Stimulated activated CD4-positive, alpha-beta T cell treated with anti-CD3 and anti-CD28 coated beads, Interleukin-2, amount 100 ng/mL, for 4 hours (primary cell): Measurements from ENCODE around the gene RIC1.
A peak's percentile ranks its signal among the peaks of the same experiment; 100 is the strongest.
"Not testable (repeated sequence)": the region's sequence is repeated elsewhere in the genome, so short reads cannot be mapped to it uniquely, and the experiment has no call there.

Experiments used
- DNase-seq: peaks from one replicate; pipeline ENCODE4 v3.0.0-alpha.2; 2020; ENCODE audit warnings: low read depth

Gene RIC1

GRCh38 chr9:5628530-5629311 is at the start of gene RIC1:
Gene RIC1 (plus strand): TSS chr9:5629107. CDS start chr9:5629310, 203 bp downstream.
- peak; percentile 81 for DNase-seq

GRCh38 chr9:5579881-5580280 is 49.0 kb upstream of the RIC1 start:
- no peak for DNase-seq

DNA sequence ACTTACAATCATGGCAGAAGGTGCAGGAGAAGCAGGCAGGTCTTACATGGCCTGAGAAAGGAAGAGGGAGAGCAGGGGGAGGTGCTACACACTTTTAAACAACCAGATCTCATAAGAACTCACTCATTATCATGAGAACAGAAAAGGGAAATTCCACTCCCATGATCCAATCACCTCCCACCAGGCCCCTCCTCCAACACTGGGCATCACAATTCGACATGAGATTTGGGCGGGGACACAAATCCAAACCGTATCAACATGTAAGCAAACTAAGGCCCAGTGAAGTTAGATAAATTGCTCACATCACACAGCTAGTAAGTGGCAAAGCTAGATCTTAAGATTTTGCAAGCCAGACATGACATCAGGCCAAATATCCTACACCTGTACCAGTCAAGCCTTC is 48.3 kb upstream of the RIC1 start:
- no peak for DNase-seq

- not testable (repeated sequence) for DNase-seq
Observed at GRCh38 chr9:5581706-5582105, 47.2 kb upstream of the RIC1 start.

GRCh38 chr9:5582835-5583195 is 46.1 kb upstream of the RIC1 start:
- DNase-seq, result no peak

DNA sequence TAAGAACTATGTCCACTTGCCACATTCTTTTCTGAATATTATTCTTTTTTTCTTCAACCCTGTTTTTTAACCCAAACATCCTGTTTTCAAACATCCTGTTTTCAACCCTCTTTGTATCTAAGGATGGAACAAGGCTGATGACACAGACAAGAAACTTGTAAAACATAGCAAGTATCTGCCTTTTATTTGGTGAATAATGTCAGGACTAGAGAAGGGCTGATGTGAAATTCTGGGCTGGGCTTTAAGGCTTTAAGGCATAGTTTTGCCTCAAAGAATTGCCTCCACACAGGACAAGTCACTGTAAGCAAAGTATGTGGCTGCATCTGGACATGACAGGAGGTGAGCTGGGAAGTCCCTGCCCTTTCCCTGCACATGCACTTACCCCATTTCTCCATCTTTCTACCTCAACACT is 42.5 kb upstream of the RIC1 start:
- DNase-seq, result no peak

DNA sequence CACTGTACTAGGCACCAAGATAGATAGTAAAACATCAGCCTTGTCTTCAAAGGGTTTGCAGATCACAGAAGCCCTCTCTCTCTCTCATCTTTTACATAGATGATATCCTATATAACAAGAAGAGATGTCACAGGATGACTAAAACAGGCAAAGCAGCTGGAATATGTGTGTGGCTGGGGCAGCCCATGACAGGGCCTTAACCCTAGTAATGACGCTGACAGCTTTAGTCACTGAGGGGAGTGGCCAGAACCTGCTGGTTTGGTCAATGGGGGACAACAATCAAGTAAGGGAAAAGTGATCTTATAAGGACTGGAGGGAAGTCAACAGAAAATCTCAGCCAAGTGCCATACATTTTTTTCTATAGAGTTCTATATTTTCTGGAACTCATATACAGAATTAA is 41.9 kb upstream of the RIC1 start:
- DNase-seq, result peak; percentile 18

DNA sequence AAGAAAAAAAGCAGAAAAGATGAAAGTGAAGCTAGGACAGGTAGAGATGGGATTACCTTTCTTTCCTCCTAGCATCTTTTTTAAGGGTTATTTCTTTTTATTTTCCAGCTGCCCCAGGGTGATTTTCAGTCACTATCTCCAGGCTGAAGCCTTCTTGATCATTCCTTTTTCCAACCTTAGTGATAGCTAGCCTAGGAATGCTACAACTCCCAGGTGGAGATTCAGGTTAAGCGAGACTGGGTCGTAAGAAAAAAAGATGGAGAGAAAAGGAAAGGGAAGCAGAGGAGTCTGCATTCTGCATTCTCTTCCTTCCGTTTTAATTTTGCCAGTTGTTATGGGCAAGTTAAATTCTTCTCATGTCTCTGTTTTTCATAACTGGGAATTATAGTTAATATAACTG is 36.7 kb upstream of the RIC1 start:
- no peak for DNase-seq

DNA sequence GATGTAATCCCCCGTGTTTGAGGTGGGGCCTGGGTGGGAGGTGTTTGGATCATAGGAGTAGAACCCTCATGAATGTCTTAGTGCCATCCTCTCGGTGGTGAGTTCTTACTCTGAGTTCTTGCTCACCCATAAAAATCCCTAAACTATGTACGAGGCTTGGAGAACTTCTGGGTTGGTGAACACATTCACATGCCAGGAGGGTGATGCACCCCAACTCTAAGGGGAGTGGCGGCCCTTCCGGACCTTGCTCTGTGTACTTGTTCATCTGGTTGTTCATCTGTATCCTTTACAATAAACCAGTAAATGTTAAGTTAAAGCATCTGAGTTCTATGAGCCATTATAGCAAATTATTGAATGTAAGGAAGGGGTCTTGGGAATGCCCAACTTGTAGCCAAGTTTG is 36.0 kb upstream of the RIC1 start:
- DNase-seq, result no peak

GRCh38 chr9:5593904-5594303 is 35.0 kb upstream of the RIC1 start:
- no peak for DNase-seq

- no peak for DNase-seq
Observed at GRCh38 chr9:5596173-5596572, 32.7 kb upstream of the RIC1 start.

- no peak for DNase-seq
Observed at GRCh38 chr9:5608298-5609225, 20.3 kb upstream of the RIC1 start.

- no peak for DNase-seq
Observed at GRCh38 chr9:5609226-5609596, 19.7 kb upstream of the RIC1 start.

DNA sequence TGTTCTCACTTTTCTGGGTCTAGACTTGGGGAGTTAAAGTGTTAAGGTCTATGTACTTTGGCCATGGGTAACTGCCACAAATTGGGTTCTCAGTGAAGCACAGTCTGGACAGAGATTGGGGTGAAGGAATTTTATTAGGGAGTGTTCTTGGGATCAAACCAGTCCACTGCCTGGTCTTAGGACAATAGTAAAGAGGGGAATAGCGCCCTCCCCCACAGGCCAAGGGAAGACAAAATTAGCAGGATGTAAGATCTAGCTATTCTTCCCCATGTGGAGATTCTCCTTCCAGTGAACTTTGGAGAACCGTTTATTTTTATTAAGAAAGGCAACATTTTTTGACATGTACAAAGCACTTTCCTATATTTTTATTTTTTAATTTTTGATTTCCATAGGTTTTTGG is 18.4 kb upstream of the RIC1 start:
- no peak for DNase-seq

DNA sequence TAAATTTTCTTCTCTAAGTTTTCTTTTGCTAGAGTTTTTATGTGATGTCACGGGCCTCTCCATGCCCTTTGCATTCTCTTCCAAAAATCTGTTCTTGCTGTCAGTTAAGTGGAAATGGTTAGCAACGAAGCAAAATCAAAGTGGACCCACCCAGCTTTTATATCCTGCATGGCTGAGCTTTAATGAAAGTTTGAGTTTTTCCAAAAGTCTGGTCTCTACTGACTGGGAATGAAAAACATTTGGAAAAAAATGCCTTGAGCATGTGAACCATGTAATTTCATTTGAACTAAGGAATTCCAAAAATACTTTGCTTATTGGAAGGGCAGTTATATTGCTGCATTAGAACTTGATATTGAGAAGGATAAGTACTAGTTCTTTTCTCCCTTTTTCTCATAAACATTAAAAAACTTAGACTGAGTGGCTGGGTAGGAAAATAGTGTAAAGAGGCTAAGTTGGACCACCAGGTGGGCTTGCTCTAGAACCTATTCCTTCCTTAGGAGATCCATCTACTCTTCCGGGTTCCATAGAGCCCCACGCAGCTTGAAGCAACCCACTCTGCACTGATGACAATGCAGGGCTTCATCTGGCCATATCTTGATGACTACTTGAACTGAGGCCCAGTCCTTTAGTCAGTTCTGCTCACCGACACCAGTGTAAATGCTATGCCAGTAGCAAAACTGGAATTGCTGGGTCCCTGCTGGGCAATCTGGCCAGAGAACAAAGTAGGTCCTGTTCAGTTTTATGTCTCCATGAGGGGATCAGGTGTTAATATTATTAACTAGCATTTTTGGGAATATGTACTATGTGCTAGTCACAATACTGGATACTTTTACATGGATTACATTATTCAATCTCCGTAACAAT is 17.4 kb upstream of the RIC1 start:
- no peak for DNase-seq

DNA sequence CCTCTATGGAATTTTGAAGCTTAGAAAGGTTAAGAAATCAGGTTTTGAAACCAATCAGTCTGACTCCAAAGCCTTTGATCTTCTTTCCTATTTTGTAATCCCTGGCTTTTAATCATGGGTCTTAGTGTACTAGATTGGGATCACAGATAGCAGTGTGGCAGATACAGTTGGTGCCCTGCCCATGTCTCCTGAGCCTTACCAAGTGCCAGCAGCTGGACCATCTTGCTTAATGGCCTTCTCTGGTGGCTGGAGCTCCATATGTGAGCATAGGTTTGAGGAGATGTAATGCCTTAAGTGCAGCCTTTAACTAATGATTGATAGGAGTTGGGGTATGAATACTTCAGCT is 16.7 kb upstream of the RIC1 start:
- no peak for DNase-seq

DNA sequence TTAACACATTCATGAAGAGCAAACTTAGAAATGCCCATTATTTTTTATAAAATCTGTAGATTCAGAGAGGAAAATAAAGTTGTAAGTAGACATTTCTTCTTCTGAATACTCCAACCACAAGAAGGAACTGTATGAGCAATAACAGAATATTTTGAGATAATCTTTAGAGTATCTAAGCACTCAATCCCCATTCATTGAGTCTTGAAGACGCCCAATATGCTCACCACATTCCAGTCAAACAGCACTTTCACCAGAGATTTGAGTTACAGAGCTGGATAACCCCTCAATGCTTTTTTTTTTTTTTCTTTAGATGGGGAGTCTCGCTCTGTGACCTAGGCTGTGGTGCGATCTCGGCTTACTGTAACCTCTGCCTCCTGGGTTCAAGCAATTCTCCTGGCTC is 14.7 kb upstream of the RIC1 start:
- no peak for DNase-seq

DNA sequence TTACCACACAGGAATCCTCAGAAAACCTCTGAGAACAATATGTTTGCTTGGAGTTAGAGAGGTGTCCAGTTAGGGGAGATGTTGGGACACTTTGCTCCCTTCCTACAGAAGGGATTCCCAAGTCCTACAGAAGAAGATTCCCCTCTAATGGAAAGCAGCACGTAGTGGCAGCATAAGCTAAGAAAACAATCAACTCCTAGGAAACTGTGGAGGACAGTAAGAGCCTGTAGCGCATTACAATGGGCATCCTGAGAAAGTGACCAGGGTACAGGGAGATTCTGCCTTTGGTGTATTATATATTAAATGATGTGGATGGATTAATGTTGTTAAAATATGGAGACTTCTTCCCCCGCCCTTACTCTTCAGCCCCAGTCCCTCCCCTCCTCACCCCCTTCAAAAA is 13.9 kb upstream of the RIC1 start:
- DNase-seq, result no peak

- DNase-seq, result no peak
Observed at GRCh38 chr9:5617749-5618148, 11.2 kb upstream of the RIC1 start.

GRCh38 chr9:5620494-5620893 is 8.4 kb upstream of the RIC1 start:
- no peak for DNase-seq

- no peak for DNase-seq
Observed at GRCh38 chr9:5621327-5621726, 7.6 kb upstream of the RIC1 start.

GRCh38 chr9:5622016-5622415 is 6.9 kb upstream of the RIC1 start:
- no peak for DNase-seq

GRCh38 chr9:5624655-5625054 is 4.3 kb upstream of the RIC1 start:
- DNase-seq, result no peak
